ENCODE data around the gene CRISPLD2. TPM values are rescaled to one million over a fixed set of nuclear protein-coding genes. Genes with fewer than 3 reads are reported as not detected.

CRISPLD2 gene
- total and polyA plus RNA-seq, 9 of the 15 experiments (the other 6 are each of a cell fraction or from before 2014, with no cell fraction given), result 0.03 to 0.24 (median 0.04) TPM; not detected in 4

DNA sequence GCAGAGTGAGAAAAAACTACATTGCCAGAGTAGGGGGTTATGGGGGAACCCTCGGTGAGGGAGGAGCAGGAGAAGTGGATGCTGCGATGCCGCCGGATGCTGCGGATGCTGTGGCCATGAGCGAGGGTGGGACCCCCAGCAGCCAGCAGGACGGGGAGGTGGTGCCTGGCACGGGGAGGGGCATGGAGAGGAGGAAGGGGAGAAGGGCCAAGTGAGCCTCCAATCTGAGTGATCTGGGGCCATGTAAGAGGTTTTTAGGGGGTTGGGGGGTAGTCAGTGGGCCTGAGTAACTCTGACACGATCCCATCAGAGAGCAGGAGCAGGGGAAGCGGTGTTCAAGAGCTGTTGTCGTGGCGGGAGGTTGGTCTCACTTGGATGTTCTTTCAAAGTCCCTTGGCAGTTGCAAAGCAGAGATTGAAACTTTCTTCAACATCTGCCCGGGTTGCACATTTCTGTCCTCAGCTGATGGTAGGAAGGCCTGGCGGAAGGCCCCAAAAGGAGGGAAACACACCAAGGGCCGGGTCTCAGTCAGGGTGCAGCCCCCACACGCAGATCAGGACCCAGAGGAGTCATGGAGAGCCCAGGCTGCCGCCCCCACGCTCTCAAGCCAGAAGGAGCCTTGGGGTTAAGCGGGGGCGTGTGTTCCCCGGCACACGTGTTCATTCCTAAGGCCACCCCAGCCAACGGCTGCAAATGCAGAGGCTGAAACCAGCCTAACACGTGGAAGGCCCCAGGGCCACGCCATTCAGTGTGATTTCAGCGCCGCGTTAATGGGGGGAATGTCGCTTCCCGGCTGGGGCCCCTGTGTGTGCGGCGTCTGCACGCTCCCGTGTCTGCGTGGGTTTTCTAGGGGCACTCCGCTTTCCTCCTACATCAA lies 109.9 kb downstream of the CRISPLD2 start:
- H3K36me3 ChIP-seq (ENCODE audit: control insufficient read depth, insufficient read depth, low read length), result no peaks in the 10 kb centered on the region
- POLR2A ChIA-PET, result interaction anchor here (0.8 kb wide), 1 partner anchor 20 kb away, joined by 4 read pairs; no protein-coding TSS in a partner anchor
- H3K4me3 ChIP-seq, result no peak overlapping the region
- H3K4me2 ChIP-seq (ENCODE audit: insufficient read depth, low read length), result no peak overlapping the region
- BruUV-seq (replicated peaks), result no TSS peak
- peaks cover 14 to 27% of the 10 kb centered on the region in 2 experiments; a peak in 3 of 5 replicates for H3K27me3 ChIP-seq (ENCODE audit: control insufficient read depth in 2 of 2, insufficient read depth in 2 of 2, low read length in 2 of 2)
- ATAC-seq (peak; percentile 60), DNase-seq (ENCODE audit: extremely low read depth in 1 of 4, low spot score in 3 of 4) (peak; percentile 68 to 90 (median 80)), FAIRE-seq (peak; percentile 74)
- no peaks in the 10 kb centered on the region for H3K9me3 ChIP-seq (replicated peaks; ENCODE audit: control insufficient read depth, insufficient read depth, low read depth, low read length)
- peaks cover 6% of the 10 kb centered on the region for H3K9me1 ChIP-seq (ENCODE audit: control insufficient read depth, insufficient read depth, low read length)
- intact Hi-C loops (cut with micrococcal nuclease) (loop anchor here (5.0 kb wide), 1 partner anchor 158 kb away; no protein-coding TSS in a partner anchor), in situ Hi-C loops (cut with MboI) (loop anchor here (5.0 kb wide), 1 partner anchor 43 kb away; no protein-coding TSS in a partner anchor)
- H4K20me1 ChIP-seq (replicated peaks; ENCODE audit: control insufficient read depth, insufficient read depth, low read length), result peaks cover 5% of the 10 kb centered on the region; the same call in 1 of the 2 replicates
- H3K4me1 ChIP-seq (replicated peaks in 1 of 2; ENCODE audit: control insufficient read depth in 2 of 2, insufficient read depth in 2 of 2, low read length in 2 of 2), result peaks cover 8 to 56% of the 10 kb centered on the region in 2 experiments
- 0 out of 3 replicates have a peak overlapping the region, but pooled peaks have one; percentile 3 for H3K27ac ChIP-seq (ENCODE audit: extremely low read depth, low read depth, low read length)
- CTCF ChIA-PET (ENCODE audit: low intra/inter-chr PET ratio), result interaction anchor here (0.7 to 1.3 kb wide), 2 partner anchors 21 to 22 kb away, joined by 3 to 5 read pairs; no protein-coding TSS in a partner anchor
- H3K79me2 ChIP-seq (ENCODE audit: control insufficient read depth, insufficient read depth, low read length), result no peaks in the 10 kb centered on the region
- H3K9ac ChIP-seq (ENCODE audit: insufficient read depth in 1 of 2, low read depth in 2 of 2, low read length in 2 of 2), result peak overlapping the region in 1 of 2 experiments; percentile 66; a peak in 2 of 4 replicates
- peak overlapping the region; percentile 49 for H2AFZ ChIP-seq (ENCODE audit: low read depth, low read length)
- WGBS (ENCODE audit: insufficient coverage, low coverage, missing lambda C conversion rate), result 41% methylated on average over 35 of the region's 36 CpGs
- TF ChIP-seq, protein P1, sequence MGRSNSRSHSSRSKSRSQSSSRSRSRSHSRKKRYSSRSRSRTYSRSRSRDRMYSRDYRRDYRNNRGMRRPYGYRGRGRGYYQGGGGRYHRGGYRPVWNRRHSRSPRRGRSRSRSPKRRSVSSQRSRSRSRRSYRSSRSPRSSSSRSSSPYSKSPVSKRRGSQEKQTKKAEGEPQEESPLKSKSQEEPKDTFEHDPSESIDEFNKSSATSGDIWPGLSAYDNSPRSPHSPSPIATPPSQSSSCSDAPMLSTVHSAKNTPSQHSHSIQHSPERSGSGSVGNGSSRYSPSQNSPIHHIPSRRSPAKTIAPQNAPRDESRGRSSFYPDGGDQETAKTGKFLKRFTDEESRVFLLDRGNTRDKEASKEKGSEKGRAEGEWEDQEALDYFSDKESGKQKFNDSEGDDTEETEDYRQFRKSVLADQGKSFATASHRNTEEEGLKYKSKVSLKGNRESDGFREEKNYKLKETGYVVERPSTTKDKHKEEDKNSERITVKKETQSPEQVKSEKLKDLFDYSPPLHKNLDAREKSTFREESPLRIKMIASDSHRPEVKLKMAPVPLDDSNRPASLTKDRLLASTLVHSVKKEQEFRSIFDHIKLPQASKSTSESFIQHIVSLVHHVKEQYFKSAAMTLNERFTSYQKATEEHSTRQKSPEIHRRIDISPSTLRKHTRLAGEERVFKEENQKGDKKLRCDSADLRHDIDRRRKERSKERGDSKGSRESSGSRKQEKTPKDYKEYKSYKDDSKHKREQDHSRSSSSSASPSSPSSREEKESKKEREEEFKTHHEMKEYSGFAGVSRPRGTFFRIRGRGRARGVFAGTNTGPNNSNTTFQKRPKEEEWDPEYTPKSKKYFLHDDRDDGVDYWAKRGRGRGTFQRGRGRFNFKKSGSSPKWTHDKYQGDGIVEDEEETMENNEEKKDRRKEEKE (IDR thresholded peaks at IDR 0.05; ENCODE audit: borderline replicate concordance in 1 of 2, control insufficient read depth in 1 of 2, low read depth in 2 of 2, low read length in 1 of 2), result no peak
- TF ChIP-seq SMARCA4 (IDR thresholded peaks at IDR 0.05) (no peak), KLF16 (IDR thresholded peaks at IDR 0.05) (0 out of 2 replicates have a peak, but pooled peaks have one; percentile 20), USF2 (CRISPR knock-in tag; IDR thresholded peaks at IDR 0.05) (peak; percentile 69), ZNF217 (CRISPR knock-in tag; IDR thresholded peaks at IDR 0.05) (0 out of 2 replicates have a peak, but pooled peaks have one; percentile 30), MED1 (CRISPR knock-in tag; IDR thresholded peaks at IDR 0.05; ENCODE audit: borderline replicate concordance) (peak; percentile 61; the same call in 1 of the 2 replicates)
- TF ChIP-seq, protein P2, sequence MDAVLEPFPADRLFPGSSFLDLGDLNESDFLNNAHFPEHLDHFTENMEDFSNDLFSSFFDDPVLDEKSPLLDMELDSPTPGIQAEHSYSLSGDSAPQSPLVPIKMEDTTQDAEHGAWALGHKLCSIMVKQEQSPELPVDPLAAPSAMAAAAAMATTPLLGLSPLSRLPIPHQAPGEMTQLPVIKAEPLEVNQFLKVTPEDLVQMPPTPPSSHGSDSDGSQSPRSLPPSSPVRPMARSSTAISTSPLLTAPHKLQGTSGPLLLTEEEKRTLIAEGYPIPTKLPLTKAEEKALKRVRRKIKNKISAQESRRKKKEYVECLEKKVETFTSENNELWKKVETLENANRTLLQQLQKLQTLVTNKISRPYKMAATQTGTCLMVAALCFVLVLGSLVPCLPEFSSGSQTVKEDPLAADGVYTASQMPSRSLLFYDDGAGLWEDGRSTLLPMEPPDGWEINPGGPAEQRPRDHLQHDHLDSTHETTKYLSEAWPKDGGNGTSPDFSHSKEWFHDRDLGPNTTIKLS (IDR thresholded peaks at IDR 0.05; ENCODE audit: borderline replicate concordance, low read depth), result 0 out of 2 replicates have a peak, but pooled peaks have one; percentile 37
- TF ChIP-seq, protein P3, sequence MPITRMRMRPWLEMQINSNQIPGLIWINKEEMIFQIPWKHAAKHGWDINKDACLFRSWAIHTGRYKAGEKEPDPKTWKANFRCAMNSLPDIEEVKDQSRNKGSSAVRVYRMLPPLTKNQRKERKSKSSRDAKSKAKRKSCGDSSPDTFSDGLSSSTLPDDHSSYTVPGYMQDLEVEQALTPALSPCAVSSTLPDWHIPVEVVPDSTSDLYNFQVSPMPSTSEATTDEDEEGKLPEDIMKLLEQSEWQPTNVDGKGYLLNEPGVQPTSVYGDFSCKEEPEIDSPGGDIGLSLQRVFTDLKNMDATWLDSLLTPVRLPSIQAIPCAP (CRISPR knock-in tag; IDR thresholded peaks at IDR 0.05; ENCODE audit: borderline replicate concordance), result peak; percentile 49; the same call in 1 of the 2 replicates
- TF ChIP-seq, protein P4, sequence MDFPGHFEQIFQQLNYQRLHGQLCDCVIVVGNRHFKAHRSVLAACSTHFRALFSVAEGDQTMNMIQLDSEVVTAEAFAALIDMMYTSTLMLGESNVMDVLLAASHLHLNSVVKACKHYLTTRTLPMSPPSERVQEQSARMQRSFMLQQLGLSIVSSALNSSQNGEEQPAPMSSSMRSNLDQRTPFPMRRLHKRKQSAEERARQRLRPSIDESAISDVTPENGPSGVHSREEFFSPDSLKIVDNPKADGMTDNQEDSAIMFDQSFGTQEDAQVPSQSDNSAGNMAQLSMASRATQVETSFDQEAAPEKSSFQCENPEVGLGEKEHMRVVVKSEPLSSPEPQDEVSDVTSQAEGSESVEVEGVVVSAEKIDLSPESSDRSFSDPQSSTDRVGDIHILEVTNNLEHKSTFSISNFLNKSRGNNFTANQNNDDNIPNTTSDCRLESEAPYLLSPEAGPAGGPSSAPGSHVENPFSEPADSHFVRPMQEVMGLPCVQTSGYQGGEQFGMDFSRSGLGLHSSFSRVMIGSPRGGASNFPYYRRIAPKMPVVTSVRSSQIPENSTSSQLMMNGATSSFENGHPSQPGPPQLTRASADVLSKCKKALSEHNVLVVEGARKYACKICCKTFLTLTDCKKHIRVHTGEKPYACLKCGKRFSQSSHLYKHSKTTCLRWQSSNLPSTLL (IDR thresholded peaks at IDR 0.05), result no peak
